ENCODE data around the gene RNASE8. TPM values are rescaled to one million over a fixed set of nuclear protein-coding genes. Genes with fewer than 3 reads are reported as not detected.

The RNASE8 gene
- total RNA-seq, 2 experiments from 2014 or later: not detected

- ChIA-PET CTCF (ENCODE audit: unreplicated experiment) (interaction anchor here (0.8 to 2.8 kb wide), 9 partner anchors 10 to 95 kb away, joined by 3 to 13 read pairs (median 5); partner anchors contain the start of gene ARHGEF40), POLR2A (interaction anchor here (0.5 to 2.0 kb wide), 9 partner anchors 9 to 205 kb away, joined by 3 to 14 read pairs (median 3); partner anchors contain the start of gene RNASE7)
- TF ChIP-seq CTCF (conservative IDR thresholded peaks at IDR 0.05; ENCODE audit: low read length) (peak; percentile 98), EZH2phosphoT487 (IDR thresholded peaks at IDR 0.05; ENCODE audit: borderline replicate concordance, low read depth, low read length) (no peak)
- no TSS peak for BruUV-seq (replicated peaks)
- no peaks in the 10 kb centered on the region for H3K9me2 ChIP-seq (ENCODE audit: insufficient read depth, low read length)
- no peaks in the 10 kb centered on the region for H3K79me2 ChIP-seq (ENCODE audit: insufficient read depth, low read depth, low read length)
- H3K9me3 ChIP-seq (ENCODE audit: low read length): no peaks in the 10 kb centered on the region
- no peaks in the 10 kb centered on the region for H4K20me1 ChIP-seq (ENCODE audit: insufficient read depth, low read length)
- H2AFZ ChIP-seq (ENCODE audit: low read length): no peak overlapping the region
- H3K27ac ChIP-seq (ENCODE audit: low read depth, low read length, poor library complexity, severe bottlenecking): no peak overlapping the region
- no peaks in the 10 kb centered on the region for H3K4me1 ChIP-seq (ENCODE audit: insufficient read depth, low read length, poor library complexity, severe bottlenecking)
- H3K4me3 ChIP-seq (ENCODE audit: low read depth, low read length, poor library complexity, severe bottlenecking): no peak overlapping the region
- H3K36me3 ChIP-seq (ENCODE audit: insufficient read depth, low read length): no peaks in the 10 kb centered on the region
- no peak overlapping the region for H3K4me2 ChIP-seq (ENCODE audit: low read length)
- intact Hi-C loops (cut with micrococcal nuclease; ENCODE audit: unreplicated experiment): loop anchor here (1.0 to 2.0 kb wide), 3 partner anchors 26 to 90 kb away; no protein-coding TSS in a partner anchor
- peak; percentile 79 for DNase-seq (ENCODE audit: low spot score)
Observed at GRCh38 chr14:21014761-21015190, 42.8 kb upstream of the RNASE8 start.

DNA sequence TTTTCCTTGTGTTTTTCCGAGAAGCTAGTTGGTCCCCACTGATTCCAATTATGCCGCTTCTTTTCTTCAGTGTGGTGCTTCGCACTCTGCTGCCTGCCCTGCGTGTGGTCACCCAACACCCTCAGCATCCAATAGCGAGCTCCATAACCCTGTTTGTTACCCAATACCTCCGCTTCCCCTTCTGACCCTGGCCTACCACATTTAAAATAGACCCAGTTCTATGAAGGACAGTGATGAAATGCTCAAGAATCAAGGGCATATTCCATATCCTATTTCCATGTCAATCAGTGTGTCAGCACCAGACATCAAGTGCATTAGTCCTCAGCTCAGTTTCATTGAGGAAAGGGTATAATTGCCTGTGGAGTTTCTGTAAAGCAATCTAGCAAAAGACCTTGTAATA, 42.3 kb upstream of the RNASE8 start:
- H3K9me2 ChIP-seq (ENCODE audit: insufficient read depth, low read length): no peaks in the 10 kb centered on the region
- no peak overlapping the region for H2AFZ ChIP-seq (ENCODE audit: low read length)
- no TSS peak for BruUV-seq (replicated peaks)
- no peak overlapping the region for H3K4me2 ChIP-seq (ENCODE audit: low read length)
- no peaks in the 10 kb centered on the region for H3K4me1 ChIP-seq (ENCODE audit: insufficient read depth, low read length, poor library complexity, severe bottlenecking)
- H3K4me3 ChIP-seq (ENCODE audit: low read depth, low read length, poor library complexity, severe bottlenecking): no peak overlapping the region
- intact Hi-C loops (cut with micrococcal nuclease; ENCODE audit: unreplicated experiment): loop anchor here (2.0 kb wide), 1 partner anchor 25 kb away; no protein-coding TSS in a partner anchor
- no peaks in the 10 kb centered on the region for H3K36me3 ChIP-seq (ENCODE audit: insufficient read depth, low read length)
- TF ChIP-seq EZH2phosphoT487 (IDR thresholded peaks at IDR 0.05; ENCODE audit: borderline replicate concordance, low read depth, low read length): no peak
- no peak for TF ChIP-seq CTCF (conservative IDR thresholded peaks at IDR 0.05; ENCODE audit: low read length)
- ChIA-PET CTCF (ENCODE audit: unreplicated experiment) (interaction anchor here (0.5 to 2.8 kb wide), 8 partner anchors 10 to 94 kb away, joined by 3 to 13 read pairs (median 7); partner anchors contain the start of gene ARHGEF40), POLR2A (interaction anchor here (0.6 to 2.0 kb wide), 6 partner anchors 10 to 204 kb away, joined by 3 to 14 read pairs (median 4); no protein-coding TSS in a partner anchor)
- H3K79me2 ChIP-seq (ENCODE audit: insufficient read depth, low read depth, low read length): no peaks in the 10 kb centered on the region
- no peak overlapping the region for H3K27ac ChIP-seq (ENCODE audit: low read depth, low read length, poor library complexity, severe bottlenecking)
- no peaks in the 10 kb centered on the region for H4K20me1 ChIP-seq (ENCODE audit: insufficient read depth, low read length)
- DNase-seq (ENCODE audit: low spot score): no peak
- no peaks in the 10 kb centered on the region for H3K9me3 ChIP-seq (ENCODE audit: low read length)

Data from OCI-LY7 (cell line).